Stomach (tissue), 9 donors: ENCODE results near the gene PCDHGC5. TPM values are rescaled to one million over a fixed set of nuclear protein-coding genes. Genes with fewer than 3 reads are reported as not detected.

Experiments used
- DNase-seq, 2 donors: peaks; one replicate each; pipeline versions ENCODE4 v3.0.0 to v3.0.0-alpha.2; 2013 to 2019
- H3K27ac ChIP-seq, 5 donors: fragments of 200-600 bp in 4 of 5; sonication (generic) in 4 of 5; one replicate each; pipeline ENCODE4 v1.5.1; 2013 to 2019; ENCODE audit warnings: mild to moderate bottlenecking in 1 of 5, moderate library complexity in 1 of 5
- H3K27me3 ChIP-seq, 3 donors: fragments of 200-600 bp; sonication (generic); one replicate each; pipeline ENCODE4 v1.5.1; 2017 to 2019; ENCODE audit warnings: mixed run types in 1 of 3
- H3K36me3 ChIP-seq, 4 donors: fragments of 200-600 bp; sonication (generic); 1 replicate in 3 of 4; 2 replicates in 1 of 4; pipeline ENCODE4 v1.5.1; 2016 to 2019
- H3K4me1 ChIP-seq, 4 donors: fragments of 200-600 bp; sonication (generic); one replicate each; pipeline ENCODE4 v1.5.1; 2016 to 2019
- H3K4me3 ChIP-seq, 4 donors: fragments of 200-600 bp; sonication (generic) in 3 of 4; one replicate each; pipeline ENCODE4 v1.5.1; 2016 to 2019; ENCODE audit warnings: mild to moderate bottlenecking in 1 of 4
- H3K9me3 ChIP-seq, 4 donors: fragments of 200-600 bp; sonication (generic); one replicate each; pipeline ENCODE4 v1.5.1; 2016 to 2019
- CTCF ChIP-seq, 7 experiments: fragments of 450-650 bp in 4 of 7; fragments of 200-600 bp in 3 of 7; sonication (generic) in 3 of 7; IDR thresholded peaks; one replicate each; pipeline ENCODE4 v1.5.1; 2016 to 2019; ENCODE audit warnings: antibody characterized with exemption in 7 of 7, control low read depth in 2 of 7, mild to moderate bottlenecking in 1 of 7
- EP300 ChIP-seq: sonication (generic); formaldehyde crosslinking; IDR thresholded peaks from one replicate; pipeline ENCODE4 v1.6.1; 2017; ENCODE audit warnings: antibody characterized with exemption
- POLR2A ChIP-seq, 4 donors: fragments of 450-650 bp; IDR thresholded peaks; one replicate each; pipeline ENCODE4 v1.6.1; 2016; ENCODE audit warnings: antibody characterized with exemption in 4 of 4, control low read depth in 2 of 4, mild to moderate bottlenecking in 1 of 4, moderate library complexity in 1 of 4
- POLR2AphosphoS5 ChIP-seq, 3 donors: sonication (generic); formaldehyde crosslinking; IDR thresholded peaks; one replicate each; pipeline ENCODE4 v1.6.1; 2016; ENCODE audit warnings: antibody characterized with exemption in 3 of 3
- WGBS, 5 donors: extraction: QIAGEN DNeasy Blood & Tissue Kit in 3 of 5; methylation state at CpG; one replicate each; pipeline versions ENCODE4 v1.1.5 to v1.1.7; 2013 to 2018; 5-methylcytosine and 5-hydroxymethylcytosine counted together
- intact Hi-C: fragments of 100-400 bp; cut with DNase I; formaldehyde crosslinking; loops from one replicate; pipeline ENCODE4 v1.15.1; 2023; ENCODE audit warnings: low total_unique reads
- polyA plus RNA-seq, 3 donors: library from polyadenylated mRNA; stranded (reverse); fragments of 200-250 nt; gene quantifications; one replicate each; pipeline ENCODE4 v1.2.3, GENCODE V29; 2013
- total RNA-seq, 5 donors: library from RNA; depleted of rRNA; stranded (reverse); fragments of >200 nt; gene quantifications; one replicate each; pipeline versions ENCODE4 v1.1.0 to v1.2.3, GENCODE V29; 2014 to 2016
- donor health status: healthy with polysubstance abuse.
- donor health status: Bipolar disorder and iron deficiency.
- donor health status: healthy.

Gene PCDHGC5
- total and polyA plus RNA-seq, 8 donors: 0.08 to 3.5 (median 2.0) TPM; not detected in 3

- Histone ChIP-seq H3K9me3 (no peaks in the 10 kb centered on the region), H3K27me3 (no peaks in the 10 kb centered on the region), H3K27ac (peak overlapping the region; percentile 41 to 76 (median 71)), H3K4me3 (no peak overlapping the region), H3K36me3 (peaks cover 22 to 86% (median 84%) of the 10 kb centered on the region in 4 donors), H3K4me1 (peaks cover 14 to 78% (median 44%) of the 10 kb centered on the region in 4 donors)
- intact Hi-C loops: loop anchor here (10.0 kb wide), 2 partner anchors 50 to 110 kb away; partner anchors contain the start of genes PCDHGA10, PCDHGB7 and PCDHGC3
- 35 to 43% (median 40%) methylated on average over 12 of the region's 12 CpGs for WGBS, 5 donors
- peak; percentile 23 for TF ChIP-seq EP300
- TF ChIP-seq POLR2A (IDR thresholded peaks at IDR 0.05): no peak
- peak in 5 of 7 experiments; percentile 97 to 99 (median 98) for TF ChIP-seq CTCF (IDR thresholded peaks at IDR 0.05)
- TF ChIP-seq POLR2AphosphoS5 (IDR thresholded peaks at IDR 0.05): peak; percentile 44 to 93 (median 56)
- peak; percentile 83 to 97 for DNase-seq
Observed at GRCh38 chr5:141524604-141525597, 36.0 kb downstream of the PCDHGC5 start.

- intact Hi-C loops: loop anchor here (10.0 kb wide), 2 partner anchors 51 to 111 kb away; partner anchors contain the start of genes PCDHGA10, PCDHGB7 and PCDHGC3
Observed at GRCh38 chr5:141525653-141526052, 36.8 kb downstream of the PCDHGC5 start.

GRCh38 chr5:141527426-141527825 lies 38.5 kb downstream of the PCDHGC5 start:
- TF ChIP-seq EP300 (no peak), POLR2AphosphoS5 (IDR thresholded peaks at IDR 0.05) (no peak), CTCF (IDR thresholded peaks at IDR 0.05) (no peak), POLR2A (IDR thresholded peaks at IDR 0.05) (no peak)
- Histone ChIP-seq H3K36me3 (peaks cover 22 to 90% (median 82%) of the 10 kb centered on the region in 4 donors), H3K9me3 (no peaks in the 10 kb centered on the region), H3K4me3 (no peak overlapping the region), H3K27me3 (no peaks in the 10 kb centered on the region), H3K27ac (peak overlapping the region in 4 of 5 donors; percentile 21 to 74 (median 65)), H3K4me1 (peaks cover 5 to 53% (median 25%) of the 10 kb centered on the region in 4 donors)
- no peak for DNase-seq
- intact Hi-C loops: loop anchor here (10.0 kb wide), 2 partner anchors 53 to 113 kb away; partner anchors contain the start of genes PCDHGA10, PCDHGB7 and PCDHGC3
- WGBS, 5 donors: 58 to 85% (median 65%) methylated on average over 1 of the region's 1 CpG

More at GRCh38 chr5:141525653-141526052, 36.8 kb downstream of the PCDHGC5 start:
- Histone ChIP-seq H3K36me3 (peaks cover 22 to 85% (median 79%) of the 10 kb centered on the region in 4 donors), H3K9me3 (no peaks in the 10 kb centered on the region), H3K4me1 (peaks cover 14 to 71% (median 39%) of the 10 kb centered on the region in 4 donors), H3K27ac (peak overlapping the region in 4 of 5 donors; percentile 61 to 76 (median 72)), H3K4me3 (no peak overlapping the region), H3K27me3 (no peaks in the 10 kb centered on the region)
- TF ChIP-seq CTCF (IDR thresholded peaks at IDR 0.05): no peak
- no peak for TF ChIP-seq POLR2A (IDR thresholded peaks at IDR 0.05)
- TF ChIP-seq EP300: no peak
- TF ChIP-seq POLR2AphosphoS5 (IDR thresholded peaks at IDR 0.05): no peak
- no peak for DNase-seq
- 56 to 65% (median 62%) methylated on average over 7 of the region's 7 CpGs for WGBS, 5 donors
